OCI-LY7 (cell line): ENCODE data around the gene ACSS1. TPM values are rescaled to one million over a fixed set of nuclear protein-coding genes. Genes with fewer than 3 reads are reported as not detected.

Experiments used
- BruUV-seq: library from RNA; stranded (reverse); fragments of 400-500 nt; replicated peaks from 2 replicates; lab custom pipeline; 2021; lab: Mats Ljungman, UMichigan
- CTCF ChIA-PET: fragments of 300-600 bp; sonication (Branson Sonifier 250); formaldehyde crosslinking; loops from one replicate; lab custom pipeline; 2022; ENCODE audit warnings: antibody characterized with exemption; ENCODE audit not compliant: unreplicated experiment; lab: Charles Lee
- POLR2A ChIA-PET: fragments of 300-600 bp; sonication (Branson Sonifier 250); formaldehyde crosslinking; loops from one replicate; lab custom pipeline; 2022; ENCODE audit warnings: antibody characterized with exemption; lab: Charles Lee
- DNase-seq: peaks from one replicate; pipeline ENCODE4 v3.0.0-alpha.2; 2015; ENCODE audit warnings: low spot score
- H2AFZ ChIP-seq: fragments of 200-600 bp; sonication (generic), shearing (Covaris generic); 2 replicates; pipeline ENCODE4 v1.6.1; 2014; ENCODE audit warnings: mild to moderate bottlenecking, antibody characterized with exemption, low read length, moderate library complexity
- H3K27ac ChIP-seq: fragments of 200-600 bp; sonication (generic); 2 replicates; pipeline ENCODE4 v1.5.1; 2014; ENCODE audit warnings: mixed run types, low read depth, mild to moderate bottlenecking, moderate library complexity, low read length, inconsistent platforms; ENCODE audit not compliant: poor library complexity, severe bottlenecking
- H3K36me3 ChIP-seq: fragments of 200-600 bp; sonication (generic); 2 replicates; pipeline ENCODE4 v1.6.1; 2014; ENCODE audit warnings: mild to moderate bottlenecking, antibody characterized with exemption, low read length, moderate library complexity, mixed read lengths; ENCODE audit not compliant: insufficient read depth
- H3K4me1 ChIP-seq: fragments of 200-600 bp; sonication (generic); 2 replicates; pipeline ENCODE4 v1.5.1; 2014; ENCODE audit warnings: mild to moderate bottlenecking, low read length; ENCODE audit not compliant: insufficient read depth, poor library complexity, severe bottlenecking
- H3K4me2 ChIP-seq: fragments of 200-600 bp; sonication (generic); 2 replicates; pipeline ENCODE4 v1.6.1; 2014; ENCODE audit warnings: mild to moderate bottlenecking, low read length
- H3K4me3 ChIP-seq: fragments of 200-600 bp; sonication (generic); 2 replicates; pipeline ENCODE4 v1.5.1; 2014; ENCODE audit warnings: mild to moderate bottlenecking, low read depth, low read length; ENCODE audit not compliant: poor library complexity, severe bottlenecking
- H3K79me2 ChIP-seq: fragments of 200-600 bp; sonication (generic); 2 replicates; pipeline ENCODE4 v1.6.1; 2016; ENCODE audit warnings: low read depth, mild to moderate bottlenecking, low read length, moderate library complexity, mixed read lengths; ENCODE audit not compliant: insufficient read depth
- H3K9me2 ChIP-seq: fragments of 200-600 bp; sonication (generic); 2 replicates; pipeline ENCODE4 v1.6.1; 2016; ENCODE audit warnings: mild to moderate bottlenecking, low read length, mixed read lengths; ENCODE audit not compliant: insufficient read depth
- H3K9me3 ChIP-seq: fragments of 200-600 bp; sonication (generic); 2 replicates; pipeline ENCODE4 v1.6.1; 2014; ENCODE audit warnings: mild to moderate bottlenecking, mixed run types, low read length, mixed read lengths
- H4K20me1 ChIP-seq: fragments of 200-600 bp; sonication (generic); 2 replicates; pipeline ENCODE4 v1.6.1; 2014; ENCODE audit warnings: mild to moderate bottlenecking, antibody characterized with exemption, low read length, moderate library complexity, mixed read lengths; ENCODE audit not compliant: insufficient read depth
- CTCF ChIP-seq: fragments of 200-600 bp; sonication (generic); conservative IDR thresholded peaks from 2 replicates; pipeline ENCODE4 v1.5.1; 2014; ENCODE audit warnings: mild to moderate bottlenecking, antibody characterized with exemption, low read length, moderate library complexity, mixed read lengths
- EZH2phosphoT487 ChIP-seq: fragments of 200-600 bp; sonication (generic); IDR thresholded peaks from 2 replicates; pipeline ENCODE4 v1.6.1; 2018; ENCODE audit warnings: low read depth, borderline replicate concordance, mild to moderate bottlenecking, mixed run types, antibody characterized with exemption, low read length, moderate library complexity, mixed read lengths
- intact Hi-C: fragments of 100-400 bp; cut with micrococcal nuclease; formaldehyde crosslinking; loops from one replicate; pipeline ENCODE4 v1.10.0; 2022; ENCODE audit not compliant: unreplicated experiment
- total RNA-seq, 2 experiments: library from RNA; depleted of rRNA in 1 of 2; stranded (reverse); fragments of >200 nt in 1 of 2; shearing (Covaris generic) in 1 of 2; gene quantifications; 2 replicates each; pipeline ENCODE4 v1.2.3, GENCODE V29; 2014 to 2022

The ACSS1 gene
- total RNA-seq, 2 experiments from 2014 or later, result 0.35 to 0.40 TPM

GRCh38 chr20:24962182-24962492 lies 95.8 kb downstream of the ACSS1 start:
- no peak overlapping the region for H3K27ac ChIP-seq
- POLR2A ChIA-PET, result no interaction called here

GRCh38 chr20:24961384-24962181 lies 96.4 kb downstream of the ACSS1 start:
- intact Hi-C loops, result no loop called here
- no peaks in the 10 kb centered on the region for H3K4me1 ChIP-seq
- H3K27ac ChIP-seq, result no peak overlapping the region
- CTCF ChIA-PET, result no interaction called here
- no peak overlapping the region for H3K4me3 ChIP-seq
- H3K4me2 ChIP-seq, result no peak overlapping the region
- no TSS peak for BruUV-seq
- DNase-seq, result no peak
- no peaks in the 10 kb centered on the region for H4K20me1 ChIP-seq
- H3K79me2 ChIP-seq, result no peaks in the 10 kb centered on the region
- TF ChIP-seq CTCF (no peak), EZH2phosphoT487 (no peak)
- H2AFZ ChIP-seq, result no peak overlapping the region
- no peaks in the 10 kb centered on the region for H3K9me2 ChIP-seq
- peaks cover 24% of the 10 kb centered on the region; the same call in 1 of the 2 replicates for H3K36me3 ChIP-seq
- POLR2A ChIA-PET, result interaction anchor here (0.7 kb wide), 1 partner anchor 593 kb away, joined by 3 read pairs; no protein-coding TSS in a partner anchor
- no peaks in the 10 kb centered on the region for H3K9me3 ChIP-seq

More at GRCh38 chr20:24962182-24962492, 95.8 kb downstream of the ACSS1 start:
- Histone ChIP-seq H4K20me1 (no peaks in the 10 kb centered on the region), H2AFZ (no peak overlapping the region), H3K9me3 (no peaks in the 10 kb centered on the region), H3K79me2 (no peaks in the 10 kb centered on the region), H3K4me1 (no peaks in the 10 kb centered on the region), H3K4me3 (no peak overlapping the region), H3K9me2 (no peaks in the 10 kb centered on the region), H3K4me2 (no peak overlapping the region), H3K36me3 (peaks cover 26% of the 10 kb centered on the region; the same call in 1 of the 2 replicates)
- no TSS peak for BruUV-seq
- no peak for DNase-seq
- TF ChIP-seq EZH2phosphoT487 (no peak), CTCF (no peak)
- intact Hi-C loops, result no loop called here
- CTCF ChIA-PET, result no interaction called here

GRCh38 chr20:24960861-24961260 lies 97.1 kb downstream of the ACSS1 start:
- H3K9me2 ChIP-seq, result no peaks in the 10 kb centered on the region
- H2AFZ ChIP-seq, result no peak overlapping the region
- H3K9me3 ChIP-seq, result no peaks in the 10 kb centered on the region
- no peaks in the 10 kb centered on the region for H3K4me1 ChIP-seq
- peaks cover 21% of the 10 kb centered on the region; the same call in 1 of the 2 replicates for H3K36me3 ChIP-seq
- CTCF ChIA-PET, result no interaction called here
- no peak overlapping the region for H3K4me2 ChIP-seq
- H3K4me3 ChIP-seq, result no peak overlapping the region
- intact Hi-C loops, result no loop called here
- H3K27ac ChIP-seq, result no peak overlapping the region
- POLR2A ChIA-PET, result interaction anchor here (0.7 kb wide), 1 partner anchor 592 kb away, joined by 3 read pairs; no protein-coding TSS in a partner anchor
- BruUV-seq, result no TSS peak
- no peaks in the 10 kb centered on the region for H4K20me1 ChIP-seq
- DNase-seq, result no peak
- TF ChIP-seq EZH2phosphoT487 (no peak), CTCF (no peak)
- no peaks in the 10 kb centered on the region for H3K79me2 ChIP-seq
